Stimulated activated CD4-positive, alpha-beta T cell treated with anti-CD3 and anti-CD28 coated beads, Interleukin-4, amount 100 ng/mL, for 4 hours (primary cell): ENCODE data around the gene GALR2.
"Not testable (repeated sequence)": the region's sequence is repeated elsewhere in the genome, so short reads cannot be mapped to it uniquely, and the experiment has no call there.

Source experiments
- DNase-seq, 2 experiments: peaks; one replicate each; pipeline ENCODE4 v3.0.0-alpha.2; 2020

The GALR2 gene

GRCh38 chr17:76074390-76075363 lies at the start of gene GALR2:
GALR2 (plus strand) TSS chr17:76074781; CDS start chr17:76074884, 103 bp downstream.
- DNase-seq = no peak

- no peak for DNase-seq
These were observed 49.3 kb upstream of the GALR2 start for GRCh38 chr17:76025294-76025693.

GRCh38 chr17:76026714-76027158 lies 47.8 kb upstream of the GALR2 start:
- DNase-seq = no peak

DNA sequence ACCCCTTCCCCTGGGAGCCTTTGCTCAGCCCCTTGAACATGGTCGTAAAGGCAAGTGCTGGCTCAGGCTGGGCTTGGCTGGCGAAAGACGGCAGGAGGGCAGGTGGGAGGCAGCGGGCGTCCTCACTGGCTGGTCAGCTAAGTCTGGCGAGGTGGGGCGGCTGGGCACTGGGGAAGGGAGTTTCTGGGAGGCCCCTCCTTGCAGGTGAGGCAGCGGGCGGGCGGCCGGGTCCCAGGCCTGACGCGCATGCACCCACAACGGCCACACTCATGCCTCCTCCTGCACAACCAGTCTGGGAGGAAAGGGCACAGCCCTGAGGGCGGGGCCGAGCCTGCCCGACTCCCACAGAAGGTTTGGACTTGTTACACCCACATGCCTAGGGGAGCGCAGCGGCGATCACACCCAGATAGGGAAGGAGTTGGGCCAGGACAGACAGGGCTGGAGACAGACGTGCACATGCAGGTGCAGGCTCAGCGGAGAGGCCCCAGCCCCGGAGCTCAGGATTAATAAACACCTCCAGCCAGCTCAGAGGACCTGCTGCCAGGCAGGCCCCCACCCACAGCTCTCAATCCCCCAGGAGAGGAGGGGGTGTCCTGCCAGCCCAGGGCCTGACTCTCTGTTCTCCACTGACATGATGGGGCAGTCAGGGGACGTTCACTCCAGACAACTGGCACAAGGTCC lies 47.3 kb upstream of the GALR2 start, which contains the start of gene EVPL:
Gene EVPL (minus strand): TSS at position 148 of the 681 bp plus-strand sequence. CDS start 108 bp downstream, at position 40.
- no peak for DNase-seq

- no peak for DNase-seq
These were observed 42.4 kb upstream of the GALR2 start for GRCh38 chr17:76032073-76032779.

- no peak for DNase-seq
These were observed 41.8 kb upstream of the GALR2 start for GRCh38 chr17:76032780-76033108.

GRCh38 chr17:76033139-76033538 lies 41.4 kb upstream of the GALR2 start:
- DNase-seq = no peak

DNA sequence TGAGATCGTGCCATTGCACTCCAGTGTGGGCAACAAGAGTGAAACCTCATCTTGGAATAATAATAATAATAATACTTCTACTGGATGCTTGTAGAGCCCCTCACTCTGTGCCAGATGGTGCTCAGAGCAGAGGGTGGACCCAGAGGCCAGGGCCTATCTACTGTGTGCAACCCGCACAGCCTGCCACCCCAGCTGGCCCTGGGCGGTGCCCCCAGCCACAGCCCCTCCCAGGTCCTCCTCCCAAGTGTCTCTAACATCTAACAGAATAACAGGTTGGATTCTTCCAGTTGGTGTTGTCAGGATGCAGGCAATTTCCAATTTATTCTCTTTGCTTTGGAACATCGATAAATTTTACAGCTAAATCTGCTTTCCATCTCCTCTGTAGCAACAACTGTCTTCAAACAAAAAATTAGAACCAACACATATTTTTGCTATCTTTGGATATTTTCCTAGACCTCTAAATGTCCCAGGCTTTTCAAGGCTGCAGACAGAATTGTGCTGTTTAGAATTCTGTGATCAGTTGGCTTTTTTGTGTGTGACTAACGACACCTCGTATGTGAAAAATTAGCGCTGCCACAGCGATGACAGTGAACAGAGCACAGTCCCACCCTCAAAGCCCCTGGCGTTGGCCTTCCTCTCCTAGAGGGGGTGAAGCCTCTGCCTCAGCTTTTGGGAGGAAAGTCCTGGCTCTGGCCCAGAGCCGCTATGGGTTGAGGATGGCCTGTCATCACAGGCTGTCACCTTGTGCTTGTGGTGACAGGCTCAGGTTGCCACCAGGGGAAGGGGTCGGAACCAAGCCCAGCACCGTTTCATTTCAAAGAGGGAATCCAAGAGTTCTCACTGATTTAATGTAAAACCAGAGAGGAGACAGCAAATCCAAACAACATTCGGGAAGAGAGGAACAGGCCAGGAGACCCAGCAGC lies 39.9 kb upstream of the GALR2 start:
- no peak for DNase-seq

DNA sequence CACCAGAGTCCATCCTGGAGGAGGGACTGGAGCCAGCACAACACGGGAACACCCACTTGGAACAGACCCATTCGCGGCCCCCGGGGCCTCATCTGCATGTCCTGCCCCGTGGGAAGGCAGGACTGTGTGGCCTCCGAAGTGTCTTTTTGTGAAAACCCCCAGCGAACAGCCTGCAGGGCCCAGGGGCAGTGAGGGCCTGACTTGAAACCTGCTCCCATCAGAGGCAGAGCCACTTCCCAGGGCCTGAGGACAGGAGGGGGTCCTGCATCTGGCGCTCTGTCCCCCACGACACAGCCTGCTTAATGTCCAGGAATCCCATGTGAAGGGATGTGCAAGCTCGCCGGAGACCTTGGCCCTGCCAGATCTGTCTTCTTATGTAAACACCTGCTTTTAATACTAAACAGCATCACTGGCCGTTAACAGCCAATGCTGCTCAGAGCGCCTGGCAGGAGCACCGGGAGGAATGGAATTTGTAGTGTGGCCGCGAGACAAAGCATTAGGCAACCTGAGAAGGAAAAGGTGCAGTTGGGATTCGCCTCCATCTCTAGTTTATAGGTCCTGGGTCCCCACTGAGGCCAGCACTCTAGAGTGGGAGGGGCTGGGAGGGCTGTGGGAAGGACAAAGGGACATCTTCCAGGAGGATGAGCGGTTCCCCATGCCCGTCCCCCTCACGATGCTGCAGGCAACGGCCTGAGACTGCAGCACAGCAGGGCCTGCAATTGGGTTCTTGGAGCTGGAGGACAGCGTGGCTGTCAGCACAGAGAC lies 37.9 kb upstream of the GALR2 start:
- DNase-seq = no peak

DNA sequence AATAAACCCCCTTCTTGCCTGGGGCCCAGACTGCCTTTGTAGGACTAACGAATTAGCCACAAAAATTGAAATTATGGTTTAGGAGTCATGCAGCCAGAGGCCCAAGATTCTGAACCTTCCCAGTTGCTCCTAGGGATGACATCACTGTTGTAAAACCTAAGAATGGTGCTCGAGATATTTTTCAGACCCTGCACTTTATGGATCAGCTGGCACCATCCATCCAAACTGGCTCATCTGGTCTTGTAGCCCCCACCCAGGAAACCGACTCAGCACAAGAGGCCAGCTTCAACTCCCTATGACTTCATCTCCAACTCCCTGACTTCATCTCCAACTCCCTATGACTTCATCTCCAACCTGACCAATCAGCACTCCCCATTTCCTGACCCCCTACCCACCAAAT lies 36.5 kb upstream of the GALR2 start:
- DNase-seq = no peak

GRCh38 chr17:76039121-76039520 lies 35.5 kb upstream of the GALR2 start:
- no peak for DNase-seq

GRCh38 chr17:76040376-76040775 lies 34.2 kb upstream of the GALR2 start:
- no peak for DNase-seq

DNA sequence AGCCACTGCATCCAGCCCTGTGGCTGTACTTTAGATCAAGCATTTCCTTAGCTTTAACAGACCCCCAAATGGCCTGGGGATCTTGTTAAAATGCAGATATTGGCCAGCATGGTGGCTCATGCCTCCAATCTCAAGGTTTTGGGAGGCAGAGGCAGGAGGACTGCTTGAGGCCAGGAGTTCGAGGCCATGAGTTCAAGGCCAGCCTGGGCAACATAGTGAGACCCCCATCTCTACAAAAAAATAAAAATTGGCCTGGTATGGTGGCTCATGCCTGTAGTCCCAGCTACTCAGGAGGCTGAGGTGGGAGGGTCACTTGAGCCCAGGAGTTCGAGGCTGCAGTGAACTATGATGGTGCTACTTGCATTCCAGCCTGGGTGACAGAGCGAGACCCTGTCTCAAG lies 31.7 kb upstream of the GALR2 start:
- DNase-seq = not testable (repeated sequence)

DNA sequence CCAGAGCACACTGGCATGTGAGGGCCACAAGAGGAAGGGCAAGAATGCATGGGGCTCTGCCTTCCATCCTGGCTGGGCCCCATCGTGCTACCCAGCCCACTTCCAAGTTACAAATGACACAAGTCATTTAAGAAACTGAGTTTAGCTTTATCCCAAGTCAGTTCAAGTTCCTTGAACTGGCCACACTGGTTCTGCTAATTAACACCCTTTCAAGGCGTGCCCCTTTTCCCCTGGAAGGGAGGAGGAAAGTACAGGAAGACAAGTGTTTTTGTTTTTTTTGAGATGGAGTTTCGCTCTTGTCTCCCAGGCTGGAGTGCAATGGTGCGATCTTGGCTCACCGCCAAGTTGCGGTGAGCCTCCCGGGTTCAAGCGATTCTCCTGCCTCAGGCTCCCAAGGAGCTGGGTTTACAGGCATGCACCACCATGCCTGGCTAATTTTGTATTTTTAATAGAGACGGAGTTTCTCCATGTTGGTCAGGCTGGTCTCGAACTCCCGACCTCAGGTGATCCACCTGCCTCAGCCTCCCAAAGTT lies 30.0 kb upstream of the GALR2 start:
- not testable (repeated sequence) for DNase-seq

DNA sequence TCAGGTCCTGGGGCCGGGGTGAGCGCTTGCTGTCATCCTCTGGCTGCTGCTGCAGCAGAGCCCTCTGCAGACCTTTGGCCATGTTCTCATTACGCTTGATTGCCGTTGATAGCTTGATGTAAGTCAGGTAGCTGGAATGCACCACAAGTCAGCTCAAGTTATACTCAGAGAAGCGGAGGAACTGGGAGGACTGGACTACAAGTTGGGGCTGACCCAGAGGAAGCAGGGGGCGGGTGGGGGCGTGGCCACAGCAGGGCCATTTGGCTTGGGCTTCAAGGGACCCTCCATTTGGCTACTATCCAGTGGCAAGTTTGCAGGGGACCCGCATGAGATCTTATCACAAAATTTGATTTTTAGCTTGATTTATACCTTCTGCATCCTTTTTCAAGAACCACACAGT lies 28.5 kb upstream of the GALR2 start:
- DNase-seq = no peak

DNA sequence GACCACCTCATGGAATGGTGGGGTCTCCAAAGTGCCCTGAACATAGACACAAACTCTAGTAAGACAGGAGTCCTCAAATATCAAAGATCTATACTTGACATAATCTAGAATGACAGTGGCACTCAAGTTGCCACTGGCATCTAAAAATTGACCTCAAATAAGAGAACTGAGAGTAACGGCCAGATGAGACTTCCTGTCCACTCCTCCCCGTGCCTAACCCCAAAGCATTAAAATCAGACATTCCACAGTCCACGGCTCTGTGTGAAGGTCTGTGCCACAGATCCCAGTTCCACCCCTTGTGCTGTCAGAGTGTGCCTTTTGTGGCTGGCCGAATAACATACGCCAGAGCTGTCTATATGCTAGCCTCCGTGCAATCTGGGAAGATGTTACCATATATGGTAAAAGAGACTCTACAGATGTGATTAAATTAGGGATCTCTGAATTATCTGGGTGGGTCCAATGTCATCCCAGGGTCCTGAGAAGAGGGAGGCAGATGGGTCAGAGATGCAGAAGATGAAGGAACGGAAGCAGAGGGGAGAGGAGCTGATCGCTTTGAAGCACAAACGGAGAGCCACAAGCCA lies 26.5 kb upstream of the GALR2 start:
- DNase-seq = no peak

GRCh38 chr17:76048711-76049110 lies 25.9 kb upstream of the GALR2 start:
- no peak for DNase-seq

DNA sequence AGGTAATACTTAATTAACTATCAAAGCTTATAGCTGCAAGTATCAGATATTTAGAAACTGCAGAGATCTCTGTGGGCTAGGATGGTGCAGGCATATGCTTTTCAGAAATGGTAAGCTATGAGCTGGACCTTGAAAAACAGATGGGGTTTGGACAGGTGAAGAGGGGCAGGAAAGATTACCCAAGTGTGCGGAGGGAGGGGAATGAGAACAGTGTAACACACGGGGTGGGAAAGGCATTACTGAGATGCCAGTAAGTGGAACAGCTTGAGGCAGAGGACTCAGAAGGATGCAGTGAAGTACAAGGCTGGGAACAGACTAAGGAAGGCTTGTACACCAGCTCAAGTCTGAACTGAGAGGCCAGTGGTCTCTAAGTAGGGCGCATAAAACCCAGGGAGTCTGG lies 25.3 kb upstream of the GALR2 start:
- no peak for DNase-seq

DNA sequence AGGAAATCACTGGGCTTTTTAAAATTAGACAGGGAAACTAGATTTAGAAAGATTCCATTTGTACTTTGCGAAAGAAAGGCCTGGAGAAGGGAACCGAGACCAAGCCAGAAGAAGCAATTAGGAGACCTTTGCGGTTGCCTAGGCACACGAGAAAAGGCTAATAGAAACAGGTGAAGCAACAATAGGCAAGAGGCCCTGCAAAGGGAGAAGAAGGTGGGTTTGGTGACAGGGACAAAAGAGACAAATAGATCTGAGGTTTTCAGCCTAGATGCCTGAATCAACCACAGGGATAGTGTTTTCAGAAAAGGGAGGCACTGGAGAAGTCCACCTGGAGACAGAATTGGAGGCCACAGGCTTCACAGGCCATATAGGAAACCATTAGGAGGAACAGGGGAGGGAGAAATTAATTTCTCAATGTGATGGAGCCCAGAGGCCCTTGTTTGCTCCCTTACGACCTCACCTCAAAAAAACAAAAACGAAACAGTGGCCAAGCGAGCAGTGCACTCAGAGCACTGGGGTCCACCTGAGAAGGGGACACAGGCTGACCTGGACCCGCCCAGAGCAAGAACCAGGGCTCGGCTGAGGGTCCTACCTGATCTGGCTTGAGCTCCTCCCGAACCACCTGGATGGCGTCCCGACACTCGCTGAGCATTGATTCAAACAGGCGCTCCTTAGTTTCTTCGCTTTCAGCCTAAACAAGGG lies 24.6 kb upstream of the GALR2 start:
- no peak for DNase-seq
